Fibroblast of lung (primary cell): ENCODE measurements around the gene SV2A. TPM values are rescaled to one million over a fixed set of nuclear protein-coding genes. Genes with fewer than 3 reads are reported as not detected.

ENCODE experiments used
- DNase-seq, 2 donors: peaks; one replicate each; pipeline versions ENCODE4 v3.0.0 to v3.0.0-alpha.2; 2010; ENCODE audit warnings: low read depth in 2 of 2
- H2AFZ ChIP-seq: 2 replicates; pipeline ENCODE4 v1.5.1; 2012; ENCODE audit warnings: low read length, control low read depth, inconsistent platforms
- H3K27ac ChIP-seq: 2 replicates; pipeline ENCODE4 v1.5.1; 2011; ENCODE audit warnings: low read length, control low read depth; ENCODE audit not compliant: insufficient read depth
- H3K27me3 ChIP-seq: 2 replicates; pipeline ENCODE4 v1.5.1; 2011; ENCODE audit warnings: mild to moderate bottlenecking, low read length; ENCODE audit not compliant: control insufficient read depth, insufficient read depth
- H3K36me3 ChIP-seq: 2 replicates; pipeline ENCODE4 v1.5.1; 2011; ENCODE audit warnings: low read length; ENCODE audit not compliant: control insufficient read depth, insufficient read depth
- H3K4me1 ChIP-seq: 2 replicates; pipeline ENCODE4 v1.5.1; 2011; ENCODE audit warnings: low read length; ENCODE audit not compliant: control insufficient read depth, insufficient read depth; ENCODE audit errors: extremely low read depth
- H3K4me2 ChIP-seq: 2 replicates; pipeline ENCODE4 v1.5.1; 2011; ENCODE audit warnings: low read length, control low read depth; ENCODE audit not compliant: insufficient read depth; ENCODE audit errors: extremely low read depth
- H3K4me3 ChIP-seq, 4 experiments: fragments of 200-600 bp in 1 of 4; sonication (generic) in 1 of 4; replicated peaks in 1 of 4; 2 replicates each; pipeline ENCODE4 v1.5.1; 2011 to 2016; ENCODE audit warnings: low read length in 4 of 4, low read depth in 3 of 4, mild to moderate bottlenecking in 3 of 4, control low read depth in 2 of 4, inconsistent platforms in 1 of 4, mixed read lengths in 1 of 4; ENCODE audit not compliant: insufficient read depth in 1 of 4; ENCODE audit errors: control extremely low read depth in 1 of 4
- H3K79me2 ChIP-seq: 2 replicates; pipeline ENCODE4 v1.5.1; 2012; ENCODE audit warnings: mild to moderate bottlenecking, low read length, inconsistent platforms; ENCODE audit not compliant: control insufficient read depth, insufficient read depth
- H3K9ac ChIP-seq: 2 replicates; pipeline ENCODE4 v1.5.1; 2011; ENCODE audit warnings: mild to moderate bottlenecking, low read length, control low read depth; ENCODE audit not compliant: insufficient read depth
- H3K9me3 ChIP-seq: 2 replicates; pipeline ENCODE4 v1.5.1; 2012; ENCODE audit warnings: low read depth, low read length; ENCODE audit not compliant: control insufficient read depth, insufficient read depth
- H4K20me1 ChIP-seq: 2 replicates; pipeline ENCODE4 v1.5.1; 2011; ENCODE audit warnings: low read length; ENCODE audit not compliant: control insufficient read depth, insufficient read depth; ENCODE audit errors: extremely low read depth
- CTCF ChIP-seq, 2 donors: IDR thresholded peaks in 1 of 2; conservative IDR thresholded peaks in 1 of 2; 1 replicate in 1 of 2; 2 replicates in 1 of 2; pipeline ENCODE4 v1.5.1; 2011 to 2012; ENCODE audit warnings: low read length in 2 of 2, control low read depth in 1 of 2, inconsistent platforms in 1 of 2, low read depth in 1 of 2, mild to moderate bottlenecking in 1 of 2
- EZH2 ChIP-seq: IDR thresholded peaks from 2 replicates; pipeline ENCODE4 v1.5.1; 2012; ENCODE audit warnings: low read length, control low read depth, mild to moderate bottlenecking; ENCODE audit errors: missing control alignments
- polyA plus RNA-seq, 2 donors: library from polyadenylated mRNA; depleted of rRNA in 1 of 2; stranded (reverse) in 1 of 2; unstranded in 1 of 2; fragments of >200 nt; gene quantifications; 2 replicates each; pipeline ENCODE4 v1.2.1, GENCODE V29; 2011 to 2012; ENCODE audit warnings: missing spikeins in 1 of 2
- total RNA-seq: library from RNA; depleted of rRNA; stranded (reverse); fragments of >200 nt; gene quantifications from 2 replicates; pipeline ENCODE4 v1.2.1, GENCODE V29; 2014

The SV2A gene
- total and polyA plus RNA-seq, 2 donors (not counting 1 experiment from before 2014, with no cell fraction given): 35.8 to 39.6 TPM

GRCh38 chr1:149945206-149945605 lies 27.6 kb upstream of the SV2A start:
- Histone ChIP-seq H3K36me3 (peaks cover 11% of the 10 kb centered on the region), H3K9ac (no peak overlapping the region), H3K4me2 (no peak overlapping the region), H3K4me1 (no peaks in the 10 kb centered on the region), H3K4me3 (no peak overlapping the region), H2AFZ (no peak overlapping the region), H4K20me1 (no peaks in the 10 kb centered on the region), H3K27me3 (no peaks in the 10 kb centered on the region), H3K9me3 (no peaks in the 10 kb centered on the region), H3K27ac (no peak overlapping the region), H3K79me2 (no peaks in the 10 kb centered on the region)
- TF ChIP-seq CTCF (conservative IDR thresholded peaks at IDR 0.05 in 1 of 2, IDR thresholded peaks at IDR 0.05 in 1 of 2; ENCODE audit: low read depth in 1 of 2, low read length in 2 of 2) (no peak), EZH2 (no peak)
- DNase-seq: no peak

DNA sequence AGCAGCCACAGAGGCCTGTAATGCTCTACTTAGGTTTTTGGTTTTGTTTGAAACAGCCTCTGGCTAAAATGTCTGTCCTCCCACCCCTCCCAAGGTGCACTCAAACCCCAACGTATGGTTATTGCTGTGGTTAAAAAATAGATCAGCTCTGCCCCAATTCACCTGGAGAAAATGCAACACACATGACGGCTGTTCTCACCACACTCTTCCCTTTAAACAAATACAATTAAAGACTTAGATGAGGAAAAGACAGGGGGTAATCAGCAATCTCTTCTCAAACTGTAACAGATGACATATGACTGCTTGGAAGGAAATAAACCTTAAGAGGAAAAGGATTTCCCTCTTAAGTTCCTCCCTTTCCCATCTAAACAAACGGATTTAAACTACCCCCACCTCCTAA lies 25.2 kb upstream of the SV2A start:
- H3K36me3 ChIP-seq: peaks cover 3% of the 10 kb centered on the region
- H4K20me1 ChIP-seq: no peaks in the 10 kb centered on the region
- H3K27ac ChIP-seq: no peak overlapping the region
- no peak overlapping the region for H3K4me3 ChIP-seq
- no peak overlapping the region for H3K4me2 ChIP-seq
- no peak for TF ChIP-seq EZH2
- TF ChIP-seq CTCF (conservative IDR thresholded peaks at IDR 0.05 in 1 of 2, IDR thresholded peaks at IDR 0.05 in 1 of 2; ENCODE audit: low read depth in 1 of 2, low read length in 2 of 2): no peak
- H3K27me3 ChIP-seq: no peaks in the 10 kb centered on the region
- H3K9me3 ChIP-seq: no peaks in the 10 kb centered on the region
- no peak for DNase-seq
- H3K79me2 ChIP-seq: no peaks in the 10 kb centered on the region
- H3K4me1 ChIP-seq: peaks cover 2% of the 10 kb centered on the region
- H2AFZ ChIP-seq: no peak overlapping the region
- H3K9ac ChIP-seq: no peak overlapping the region

GRCh38 chr1:149942207-149942606 lies 24.6 kb upstream of the SV2A start:
- Histone ChIP-seq H3K27me3 (no peaks in the 10 kb centered on the region), H4K20me1 (no peaks in the 10 kb centered on the region), H3K27ac (no peak overlapping the region), H3K9me3 (no peaks in the 10 kb centered on the region), H3K4me3 (no peak overlapping the region), H3K79me2 (no peaks in the 10 kb centered on the region), H3K9ac (no peak overlapping the region), H2AFZ (no peak overlapping the region), H3K4me2 (no peak overlapping the region), H3K36me3 (peaks cover 3% of the 10 kb centered on the region), H3K4me1 (peaks cover 6% of the 10 kb centered on the region)
- no peak for TF ChIP-seq EZH2
- peak; percentile 50 to 62 for TF ChIP-seq CTCF (conservative IDR thresholded peaks at IDR 0.05 in 1 of 2, IDR thresholded peaks at IDR 0.05 in 1 of 2; ENCODE audit: low read depth in 1 of 2, low read length in 2 of 2)
- DNase-seq: peak; percentile 29 to 69
